GM15510 (cell line): ENCODE measurements around the gene PIGH.

Experiments used
- POLR2A ChIP-seq: IDR thresholded peaks from 3 replicates; pipeline ENCODE4 v1.6.1; 2011; ENCODE audit warnings: borderline replicate concordance; ENCODE audit not compliant: insufficient read length; ENCODE audit errors: extremely low read depth

The PIGH gene

GRCh38 chr14:67553547-67553946, 46.5 kb downstream of the PIGH start:
- no peak for TF ChIP-seq POLR2A

- TF ChIP-seq POLR2A: no peak
Observed at GRCh38 chr14:67551940-67552339, 48.1 kb downstream of the PIGH start.

- TF ChIP-seq POLR2A: no peak
Observed at GRCh38 chr14:67551123-67551522, 48.9 kb downstream of the PIGH start.

DNA sequence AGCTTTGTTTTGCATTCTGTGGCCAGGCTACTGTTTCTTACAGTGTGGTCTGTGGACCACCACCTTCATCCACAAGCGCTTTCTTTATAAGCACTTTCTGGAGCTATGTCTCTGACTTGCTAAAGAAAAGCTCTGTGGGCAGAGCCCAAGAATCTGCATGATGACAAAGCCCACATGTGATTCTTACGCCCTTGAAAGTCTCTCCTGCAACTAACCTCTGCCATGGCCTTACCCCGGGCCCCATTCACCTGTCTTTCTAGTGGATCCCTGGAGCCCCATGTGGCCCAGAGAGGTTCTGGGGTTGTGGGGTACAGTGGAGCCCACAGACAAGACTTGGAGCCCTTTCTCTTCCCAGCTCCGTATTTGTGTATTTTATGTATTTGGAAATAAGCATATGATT, 50.3 kb downstream of the PIGH start:
- no peak for TF ChIP-seq POLR2A

GRCh38 chr14:67547224-67547780, 52.8 kb downstream of the PIGH start:
- TF ChIP-seq POLR2A: no peak

- TF ChIP-seq POLR2A: no peak
Observed at GRCh38 chr14:67544590-67544989, 55.5 kb downstream of the PIGH start.

GRCh38 chr14:67541448-67542387, 58.4 kb downstream of the PIGH start:
- no peak for TF ChIP-seq POLR2A
